DMS114 treated with DMSO at 0.1 percent for 48 hours (cell line): ENCODE data around the gene CYB5RL.
"Not testable (repeated sequence)": the region's sequence is repeated elsewhere in the genome, so short reads cannot be mapped to it uniquely, and the experiment has no call there.

ENCODE experiments used
- DNase-seq: peaks from one replicate; lab custom pipeline; 2025; ENCODE audit not compliant: unreplicated experiment; lab: John Stamatoyannopoulos, UW

CYB5RL gene

DNA sequence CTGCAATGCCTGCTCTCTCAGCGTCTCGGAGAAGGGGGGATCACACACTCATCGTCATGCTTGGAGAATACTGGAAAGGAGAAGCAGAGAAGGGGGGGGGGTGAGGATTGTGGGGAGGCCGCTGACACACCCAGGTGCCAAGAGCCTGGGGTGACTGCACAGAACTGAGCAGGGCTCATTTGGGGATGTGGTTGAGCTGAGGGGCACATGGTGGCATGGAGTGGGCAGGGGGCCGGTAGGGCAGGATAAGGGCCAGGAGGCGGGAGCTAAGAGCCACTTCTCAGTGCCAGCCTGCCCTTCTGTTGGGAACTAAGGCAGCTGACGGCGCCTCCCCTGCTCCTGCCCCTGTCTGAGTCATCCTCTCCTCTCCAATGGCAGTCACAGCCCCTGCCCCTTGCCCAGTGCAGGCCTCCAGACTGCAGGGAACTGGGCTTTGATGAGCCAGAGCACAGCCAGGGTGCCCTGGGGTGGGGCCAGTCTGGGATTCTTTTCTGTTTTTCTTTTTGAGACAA is 27.3 kb upstream of the CYB5RL start:
- DNase-seq, result no peak

GRCh38 chr1:54225986-54226559 is 26.2 kb upstream of the CYB5RL start:
- no peak for DNase-seq

DNA sequence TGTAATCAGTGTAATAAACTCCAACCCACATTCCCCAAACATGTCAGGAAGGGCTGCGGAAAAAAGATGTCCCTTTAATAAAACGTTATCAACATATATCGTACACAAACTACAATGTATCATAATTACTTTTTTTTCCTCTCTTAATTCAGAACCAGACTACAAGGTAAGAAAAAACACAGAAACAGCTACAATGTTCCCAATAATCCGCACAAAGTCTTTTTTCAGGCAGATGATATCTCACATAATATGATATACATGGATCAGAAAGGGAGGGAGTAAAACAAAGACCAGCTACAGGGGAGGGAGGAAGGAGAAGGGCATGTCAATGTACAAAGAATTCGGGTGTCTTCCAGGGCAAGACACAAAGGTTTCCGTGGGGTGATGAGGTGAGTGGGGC is 25.5 kb upstream of the CYB5RL start:
- DNase-seq, result no peak

GRCh38 chr1:54224233-54224632 is 24.4 kb upstream of the CYB5RL start:
- no peak for DNase-seq

DNA sequence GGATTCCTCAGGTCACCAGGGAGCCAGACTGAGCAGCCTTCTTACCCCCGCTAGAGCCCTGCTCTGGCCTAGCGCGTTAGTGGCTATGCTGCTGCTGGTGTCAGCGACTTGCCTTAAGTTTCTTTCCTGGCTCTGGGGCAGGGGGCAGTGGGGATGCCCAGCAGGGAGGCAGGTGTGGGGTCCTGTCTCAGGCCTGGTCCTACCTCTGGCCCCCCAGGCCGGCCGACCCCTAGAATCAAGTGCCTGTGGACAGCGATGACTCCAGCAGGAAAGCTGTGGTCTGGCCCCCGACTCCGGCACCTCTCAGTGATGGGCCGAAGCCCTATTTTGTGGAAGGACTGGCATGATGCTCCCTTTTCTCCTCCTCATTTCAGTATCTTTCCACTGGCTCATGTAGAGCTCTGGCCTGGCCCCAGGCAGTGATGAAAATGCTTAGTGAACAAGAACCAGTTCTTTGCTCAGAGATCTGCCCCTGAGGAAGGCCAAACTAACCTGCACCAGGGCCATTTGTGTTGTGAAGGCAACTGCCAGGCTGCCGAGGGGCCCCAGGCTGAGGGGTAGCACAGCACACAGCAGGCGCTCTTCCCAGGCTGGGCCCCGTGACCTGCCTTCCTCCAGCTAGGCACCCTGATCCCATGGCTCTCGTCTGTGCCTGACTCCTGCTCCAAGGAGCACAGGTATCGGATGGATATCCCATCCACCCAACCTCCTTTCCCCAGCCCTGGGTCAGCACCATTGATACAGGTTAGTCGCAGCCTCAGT is 23.8 kb upstream of the CYB5RL start:
- no peak for DNase-seq

DNA sequence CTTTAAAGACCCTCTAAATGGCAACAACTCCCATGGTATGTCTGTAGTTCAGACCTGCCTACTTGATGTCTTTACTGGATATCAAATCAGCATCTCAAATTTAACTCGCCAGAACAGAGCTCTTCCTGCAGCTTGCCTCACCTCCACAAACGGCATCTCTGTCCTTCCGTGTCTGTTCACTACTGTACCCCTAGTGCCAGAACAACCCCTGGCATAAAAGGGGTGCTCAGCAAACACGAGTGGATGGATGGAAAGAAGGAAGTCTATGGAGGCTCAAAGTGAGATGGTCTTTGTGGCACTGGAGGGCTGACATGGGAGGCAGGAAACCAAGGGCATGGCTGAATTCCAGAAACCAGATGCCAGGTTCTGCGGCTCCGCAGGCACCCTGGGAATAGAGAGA is 22.9 kb upstream of the CYB5RL start:
- DNase-seq, result no peak

DNA sequence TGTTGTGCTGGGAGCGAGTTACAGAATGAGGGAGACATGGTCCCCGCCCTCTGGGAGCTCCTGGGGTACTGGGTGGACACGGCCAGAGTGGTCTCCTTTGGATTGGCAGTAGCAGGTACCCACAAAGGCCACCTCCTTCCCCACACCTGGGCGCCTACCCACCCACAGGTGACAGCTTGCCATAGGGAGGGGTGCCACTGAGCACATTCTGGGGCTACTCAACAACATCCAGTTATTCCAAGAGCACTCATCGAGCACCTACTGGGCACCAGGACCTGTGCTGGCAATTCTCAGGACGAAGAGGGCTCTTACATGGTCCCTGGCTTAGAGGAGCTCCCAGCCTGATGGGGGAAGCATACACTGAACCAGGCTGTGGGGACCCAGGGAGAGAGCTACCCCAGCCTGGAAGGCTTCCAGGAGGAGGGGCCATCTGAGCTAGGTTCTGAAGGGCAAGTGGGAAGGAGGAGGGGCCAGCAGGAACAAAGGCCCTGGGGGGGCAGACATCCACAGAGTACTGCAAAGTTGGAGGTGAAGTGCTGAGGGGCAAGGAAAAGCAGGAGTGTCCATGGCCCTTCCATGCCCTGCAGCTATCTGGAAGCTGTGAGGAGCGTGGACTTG is 22.1 kb upstream of the CYB5RL start:
- no peak for DNase-seq

GRCh38 chr1:54221113-54221834 is 21.4 kb upstream of the CYB5RL start:
- DNase-seq, result no peak

- no peak for DNase-seq
Measured at GRCh38 chr1:54220004-54220811, 20.4 kb upstream of the CYB5RL start.

- no peak for DNase-seq
Measured at GRCh38 chr1:54219688-54220003, 19.8 kb upstream of the CYB5RL start.

DNA sequence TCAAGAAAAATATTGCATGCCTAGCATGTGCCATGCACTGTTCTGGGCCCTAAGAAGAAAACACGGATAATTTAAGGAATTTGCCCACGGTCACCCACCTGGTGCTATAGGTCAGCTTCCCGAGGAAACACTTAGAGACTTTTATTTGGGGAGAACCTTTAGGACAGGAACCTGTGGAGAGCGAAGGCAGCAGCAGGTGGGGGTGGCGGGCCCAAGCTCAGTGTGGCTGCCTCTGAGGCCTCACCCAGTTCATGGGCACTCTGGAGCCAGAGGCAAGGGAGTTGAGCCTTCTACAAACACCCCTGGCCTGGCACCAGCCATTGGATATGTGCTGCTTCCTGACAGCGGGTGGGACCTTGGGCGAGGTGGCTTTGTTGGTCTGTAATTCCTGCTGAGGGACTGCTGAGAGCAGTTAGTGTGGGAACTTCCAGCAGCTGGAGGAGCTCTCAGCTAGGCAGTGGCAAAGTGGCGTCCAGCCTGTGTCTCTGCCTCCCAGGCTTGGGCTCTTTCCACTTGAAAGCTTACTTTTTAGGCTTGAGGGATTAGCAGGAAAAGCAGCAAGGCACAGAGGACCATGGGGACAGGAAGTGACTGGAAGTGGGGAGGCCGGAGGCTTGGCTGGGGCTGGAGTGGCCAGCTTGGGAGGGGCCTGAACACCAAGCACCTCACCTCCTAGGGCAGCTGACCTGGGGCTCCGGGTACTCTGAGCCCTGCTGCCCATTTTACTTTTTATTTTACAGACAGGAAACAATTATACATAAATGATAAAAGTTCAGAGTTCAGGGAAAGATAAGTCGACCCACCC is 19.3 kb upstream of the CYB5RL start:
- no peak for DNase-seq

GRCh38 chr1:54215523-54215922 is 15.7 kb upstream of the CYB5RL start:
- no peak for DNase-seq

DNA sequence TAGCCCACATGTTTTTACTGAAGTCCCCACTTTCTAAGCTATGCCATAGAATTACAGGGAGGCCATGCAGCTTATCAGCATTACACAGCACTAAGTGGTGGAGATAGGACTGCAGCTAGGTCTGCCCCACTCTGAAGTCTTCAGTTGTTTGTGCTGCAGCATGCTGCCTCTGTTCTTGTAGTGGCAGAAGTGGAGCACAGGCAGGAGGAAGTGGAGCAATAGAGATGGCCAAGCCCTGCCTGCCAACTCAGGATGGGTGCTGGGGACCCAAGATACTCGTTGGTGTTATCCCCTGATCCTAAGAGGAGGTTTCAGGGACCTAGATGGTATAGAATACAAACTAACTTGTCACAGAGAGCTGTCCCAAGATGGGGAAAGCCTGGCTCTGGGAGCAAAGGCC is 13.0 kb upstream of the CYB5RL start:
- DNase-seq, result no peak

GRCh38 chr1:54207896-54208295 is 8.1 kb upstream of the CYB5RL start:
- DNase-seq, result not testable (repeated sequence)

DNA sequence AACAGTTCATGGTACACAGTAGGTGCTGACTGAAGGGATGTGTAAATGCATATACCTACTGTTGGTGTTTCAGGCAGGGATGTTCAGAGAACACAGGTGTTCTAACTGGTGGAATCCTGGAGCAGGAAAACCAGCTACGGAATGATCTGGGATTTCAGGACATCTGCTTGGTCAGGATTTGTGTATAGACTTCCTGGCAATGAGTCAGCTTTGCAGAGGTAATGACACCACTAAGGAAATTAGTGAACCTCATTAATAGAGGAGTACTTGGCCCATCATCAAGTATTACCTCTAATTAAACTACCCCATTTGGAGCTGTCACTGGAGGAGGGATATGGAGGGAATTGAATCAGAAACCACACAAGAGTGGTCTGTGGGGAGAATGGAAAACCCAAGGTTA is 7.5 kb upstream of the CYB5RL start:
- DNase-seq, result no peak

DNA sequence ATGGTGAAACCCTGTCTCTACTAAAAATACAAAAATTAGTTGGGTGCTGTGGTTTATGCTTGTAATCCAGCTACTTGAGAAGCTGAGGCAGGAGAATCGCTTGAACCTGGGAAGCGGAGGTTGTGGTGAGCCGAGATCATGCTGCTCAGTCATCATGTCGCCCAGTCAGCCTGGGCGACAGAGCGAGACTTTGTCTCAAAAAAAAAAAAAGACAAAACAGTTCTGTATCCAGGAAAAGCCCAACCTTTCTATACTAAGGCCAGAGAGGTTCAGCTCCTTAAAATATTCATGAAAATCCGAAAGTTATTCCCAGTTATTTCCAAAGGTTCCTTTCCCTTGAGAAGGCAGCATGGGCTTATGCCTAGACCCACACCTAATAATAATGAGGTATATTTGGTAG is 4.4 kb upstream of the CYB5RL start:
- DNase-seq, result no peak

DNA sequence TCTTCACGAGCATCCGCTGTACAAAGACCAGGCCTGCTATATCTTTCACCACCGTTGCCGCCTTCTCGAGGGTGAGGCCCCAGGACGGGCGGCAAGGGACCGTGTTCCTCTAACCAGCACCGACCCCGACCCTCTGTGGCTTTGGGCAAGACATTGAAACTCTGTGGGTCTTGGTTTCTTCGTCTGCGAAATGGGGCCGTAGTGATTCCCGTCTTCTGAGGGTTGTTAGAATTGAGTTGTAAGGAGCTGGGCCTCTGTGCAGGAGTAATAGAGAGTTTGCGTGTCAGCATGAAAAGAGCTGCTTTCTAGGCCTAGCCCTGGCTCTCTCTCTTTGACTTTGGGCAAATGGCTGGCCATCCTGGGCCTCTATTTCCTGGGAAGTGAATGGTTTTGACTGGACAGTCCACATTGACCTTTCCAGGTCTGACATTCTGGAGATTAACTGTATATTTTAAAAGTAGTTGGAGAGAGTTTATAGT is 728 bp upstream of the CYB5RL start:
- DNase-seq, result no peak

DNA sequence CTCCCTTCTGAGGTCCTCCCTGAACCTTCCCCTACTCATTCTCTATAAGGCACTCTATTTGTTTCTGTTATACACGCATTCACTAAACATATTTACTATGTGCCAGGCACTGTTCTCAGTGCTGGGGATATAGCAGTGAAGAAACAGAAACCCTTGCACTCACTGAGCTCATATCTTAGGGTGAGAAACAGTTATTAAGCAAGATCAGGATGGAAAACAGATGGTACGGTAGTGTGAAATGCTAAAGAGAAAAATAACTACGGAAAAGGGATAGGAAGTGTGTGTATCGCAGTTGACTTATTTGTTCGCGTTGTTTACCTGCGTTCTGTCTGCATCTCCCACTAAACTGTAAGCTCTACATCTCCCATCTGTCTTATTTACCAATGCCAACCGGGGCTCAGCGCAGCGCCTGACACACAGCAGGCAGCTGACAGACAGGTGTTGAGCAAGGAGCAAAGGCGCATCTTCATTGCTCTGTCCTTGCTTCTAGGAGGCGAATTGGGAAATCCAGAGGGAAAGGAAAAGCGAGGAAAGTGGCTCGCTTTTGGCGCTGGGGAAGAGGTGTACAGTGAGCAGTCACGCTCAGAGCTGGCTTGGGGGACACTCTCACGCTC is 572 bp downstream of the CYB5RL start:
- DNase-seq, result no peak

GRCh38 chr1:54193453-54193852 is 6.4 kb downstream of the CYB5RL start:
- no peak for DNase-seq

GRCh38 chr1:54191525-54191924 is 8.3 kb downstream of the CYB5RL start:
- DNase-seq, result no peak
